ENCODE data around the gene WDFY1. TPM values are rescaled to one million over a fixed set of nuclear protein-coding genes. Genes with fewer than 3 reads are reported as not detected.

WDFY1 gene
- total RNA-seq, 2 experiments from 2014 or later, result 20.8 to 23.1 TPM

DNA sequence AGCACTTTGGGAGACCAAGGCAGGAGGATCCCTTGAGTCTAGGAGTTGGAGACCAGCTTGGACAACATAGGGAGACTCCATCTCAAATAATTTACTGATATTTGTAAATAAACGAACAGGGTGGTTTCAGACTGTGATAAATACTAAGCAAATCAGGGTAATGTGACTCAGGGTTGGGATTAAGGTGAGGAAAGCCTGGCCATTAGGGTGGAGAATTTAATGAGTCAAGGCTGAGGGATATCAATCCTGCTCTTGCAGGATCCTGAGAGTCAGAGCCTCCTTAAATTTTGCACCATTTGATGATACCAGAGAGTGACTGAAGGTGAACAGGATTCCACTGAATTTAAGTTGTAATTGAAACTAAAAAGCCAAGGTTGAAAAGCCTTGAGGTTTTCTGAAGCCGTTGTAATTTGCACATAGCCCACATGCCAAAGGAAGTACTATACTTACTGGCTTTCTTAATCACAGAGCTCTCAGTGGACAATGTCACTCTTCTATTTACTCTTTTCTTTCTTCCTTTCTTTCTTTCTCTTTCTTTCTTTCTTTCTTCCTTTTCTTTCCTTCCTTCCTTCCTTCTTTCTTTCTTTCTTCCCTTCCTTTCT is 79.1 kb downstream of the WDFY1 start:
- DNase-seq, result no peak
- Mint-ChIP-seq H3K27ac (peak overlapping the region; percentile 16), H3K9me3 (no peaks in the 10 kb centered on the region), H3K4me3 (no peak overlapping the region), H3K27me3 (no peaks in the 10 kb centered on the region), H3K4me1 (ENCODE audit: low read depth) (peaks cover 20% of the 10 kb centered on the region), H3K36me3 (ENCODE audit: low read depth) (no peaks in the 10 kb centered on the region)
- peak; percentile 56 for ATAC-seq
- TF ChIP-seq, protein P1, sequence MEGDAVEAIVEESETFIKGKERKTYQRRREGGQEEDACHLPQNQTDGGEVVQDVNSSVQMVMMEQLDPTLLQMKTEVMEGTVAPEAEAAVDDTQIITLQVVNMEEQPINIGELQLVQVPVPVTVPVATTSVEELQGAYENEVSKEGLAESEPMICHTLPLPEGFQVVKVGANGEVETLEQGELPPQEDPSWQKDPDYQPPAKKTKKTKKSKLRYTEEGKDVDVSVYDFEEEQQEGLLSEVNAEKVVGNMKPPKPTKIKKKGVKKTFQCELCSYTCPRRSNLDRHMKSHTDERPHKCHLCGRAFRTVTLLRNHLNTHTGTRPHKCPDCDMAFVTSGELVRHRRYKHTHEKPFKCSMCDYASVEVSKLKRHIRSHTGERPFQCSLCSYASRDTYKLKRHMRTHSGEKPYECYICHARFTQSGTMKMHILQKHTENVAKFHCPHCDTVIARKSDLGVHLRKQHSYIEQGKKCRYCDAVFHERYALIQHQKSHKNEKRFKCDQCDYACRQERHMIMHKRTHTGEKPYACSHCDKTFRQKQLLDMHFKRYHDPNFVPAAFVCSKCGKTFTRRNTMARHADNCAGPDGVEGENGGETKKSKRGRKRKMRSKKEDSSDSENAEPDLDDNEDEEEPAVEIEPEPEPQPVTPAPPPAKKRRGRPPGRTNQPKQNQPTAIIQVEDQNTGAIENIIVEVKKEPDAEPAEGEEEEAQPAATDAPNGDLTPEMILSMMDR (IDR thresholded peaks at IDR 0.05), result peak; percentile 40
- POLR2A ChIA-PET, result interaction anchor here (0.7 kb wide), 1 partner anchor 828 kb away, joined by 3 read pairs; no protein-coding TSS in a partner anchor
- intact Hi-C loops (cut with micrococcal nuclease), result no loop called here
- CTCF ChIA-PET, result interaction anchor here (1.0 to 1.1 kb wide), 3 partner anchors 12 to 104 kb away, joined by 3 read pairs; no protein-coding TSS in a partner anchor

GRCh38 chr2:223865124-223865523 is 80.0 kb downstream of the WDFY1 start:
- H3K36me3 Mint-ChIP-seq (ENCODE audit: low read depth), result no peaks in the 10 kb centered on the region
- H3K27me3 Mint-ChIP-seq, result no peaks in the 10 kb centered on the region
- DNase-seq (peak; percentile 10), ATAC-seq (peak; percentile 71)
- TF ChIP-seq, protein P1 (IDR thresholded peaks at IDR 0.05), result no peak
- H3K4me3 Mint-ChIP-seq, result no peak overlapping the region
- H3K27ac Mint-ChIP-seq, result no peak overlapping the region
- CTCF ChIA-PET, result interaction anchor here (1.0 kb wide), 1 partner anchor 18 kb away, joined by 3 read pairs; no protein-coding TSS in a partner anchor
- H3K9me3 Mint-ChIP-seq, result no peaks in the 10 kb centered on the region
- intact Hi-C loops (cut with micrococcal nuclease), result no loop called here
- peaks cover 20% of the 10 kb centered on the region for H3K4me1 Mint-ChIP-seq (ENCODE audit: low read depth)
- POLR2A ChIA-PET, result interaction anchor here (0.7 kb wide), 1 partner anchor 829 kb away, joined by 3 read pairs; no protein-coding TSS in a partner anchor

- ATAC-seq (no peak), DNase-seq (no peak)
- intact Hi-C loops (cut with micrococcal nuclease), result no loop called here
- CTCF ChIA-PET, result no interaction called here
- Mint-ChIP-seq H3K4me1 (ENCODE audit: low read depth) (peaks cover 20% of the 10 kb centered on the region), H3K9me3 (no peaks in the 10 kb centered on the region), H3K36me3 (ENCODE audit: low read depth) (no peaks in the 10 kb centered on the region), H3K27ac (no peak overlapping the region), H3K27me3 (no peaks in the 10 kb centered on the region), H3K4me3 (no peak overlapping the region)
- POLR2A ChIA-PET, result interaction anchor here (0.6 kb wide), 1 partner anchor 46 kb away, joined by 3 read pairs; no protein-coding TSS in a partner anchor
- TF ChIP-seq, protein P1 (IDR thresholded peaks at IDR 0.05), result no peak
Observed at GRCh38 chr2:223863491-223863890, 81.6 kb downstream of the WDFY1 start.

- ChIA-PET POLR2A (no interaction called here), CTCF (interaction anchor here (0.5 to 0.7 kb wide), 2 partner anchors 70 to 496 kb away, joined by 3 read pairs; no protein-coding TSS in a partner anchor)
- DNase-seq, result no peak
- no peak overlapping the region for H3K27ac Mint-ChIP-seq
- no peak for ATAC-seq
- no peaks in the 10 kb centered on the region for H3K27me3 Mint-ChIP-seq
- TF ChIP-seq, protein P1 (IDR thresholded peaks at IDR 0.05), result no peak
- H3K4me3 Mint-ChIP-seq, result no peak overlapping the region
- no peaks in the 10 kb centered on the region for H3K9me3 Mint-ChIP-seq
- no peaks in the 10 kb centered on the region for H3K36me3 Mint-ChIP-seq (ENCODE audit: low read depth)
- intact Hi-C loops (cut with micrococcal nuclease), result no loop called here
- H3K4me1 Mint-ChIP-seq (ENCODE audit: low read depth), result peaks cover 13% of the 10 kb centered on the region
Observed at GRCh38 chr2:223860809-223861738, 84.1 kb downstream of the WDFY1 start.
